Thyroid gland (tissue), 4 donors: ENCODE measurements around the gene NXF1. TPM values are rescaled to one million over a fixed set of nuclear protein-coding genes. Genes with fewer than 3 reads are reported as not detected.
A peak's percentile ranks its signal among the peaks of the same experiment; 100 is the strongest.
"Not testable (repeated sequence)": the region's sequence is repeated elsewhere in the genome, so short reads cannot be mapped to it uniquely, and the experiment has no call there.

Experiments
- DNase-seq, 2 donors: peaks; one replicate each; pipeline ENCODE4 v3.0.0-alpha.2; 2019
- H3K27ac ChIP-seq, 3 donors: fragments of 200-600 bp; sonication (generic); 1 replicate in 2 of 3; 2 replicates in 1 of 3; pipeline ENCODE4 v1.5.1; 2016 to 2019; ENCODE audit warnings: mild to moderate bottlenecking in 1 of 3, moderate library complexity in 1 of 3
- H3K27me3 ChIP-seq: fragments of 200-600 bp; sonication (generic); one replicate; pipeline ENCODE4 v1.5.1; 2019
- H3K36me3 ChIP-seq, 2 donors: fragments of 200-600 bp; sonication (generic); one replicate each; pipeline ENCODE4 v1.5.1; 2016 to 2019
- H3K4me1 ChIP-seq, 2 donors: fragments of 200-600 bp; sonication (generic); one replicate each; pipeline ENCODE4 v1.5.1; 2017 to 2019
- H3K4me3 ChIP-seq, 3 donors: fragments of 200-600 bp; sonication (generic); replicated peaks in 1 of 3; 1 replicate in 2 of 3; 2 replicates in 1 of 3; pipeline ENCODE4 v1.5.1; 2016; ENCODE audit warnings: mild to moderate bottlenecking in 1 of 3
- H3K9me3 ChIP-seq: fragments of 200-600 bp; sonication (generic); one replicate; pipeline ENCODE4 v1.5.1; 2017
- CTCF ChIP-seq, 6 experiments: fragments of 200-600 bp in 3 of 6; fragments of 450-650 bp in 3 of 6; sonication (generic) in 3 of 6; IDR thresholded peaks; one replicate each; pipeline ENCODE4 v1.5.1; 2016 to 2019; ENCODE audit warnings: antibody characterized with exemption in 6 of 6, mild to moderate bottlenecking in 2 of 6, inconsistent platforms in 1 of 6, moderate library complexity in 1 of 6
- POLR2A ChIP-seq, 2 donors: fragments of 450-650 bp; IDR thresholded peaks; one replicate each; pipeline ENCODE4 v1.6.1; 2017; ENCODE audit warnings: antibody characterized with exemption in 2 of 2, mild to moderate bottlenecking in 2 of 2, moderate library complexity in 1 of 2
- WGBS, 2 donors: methylation state at CpG; one replicate each; pipeline ENCODE4 v1.1.5; 2017; 5-methylcytosine and 5-hydroxymethylcytosine counted together
- intact Hi-C: fragments of 100-400 bp; cut with DNase I; formaldehyde crosslinking; loops from one replicate; pipeline ENCODE4 v1.15.1; 2023
- total RNA-seq, 4 donors: library from RNA; depleted of rRNA; stranded (reverse); fragments of >200 nt; gene quantifications; one replicate each; pipeline ENCODE4 v1.2.3, GENCODE V29; 2016

NXF1 gene
- total RNA-seq, 4 donors from 2014 or later = 56.8 to 83.7 (median 80.9) TPM

- DNase-seq = no peak
- H3K4me3 ChIP-seq = no peak overlapping the region
- no peaks in the 10 kb centered on the region for H3K27me3 ChIP-seq
- 81% methylated on average over 10 of the region's 10 CpGs for WGBS, 2 donors
- intact Hi-C loops = no loop called here
- peaks cover 7 to 9% of the 10 kb centered on the region in 2 donors for H3K36me3 ChIP-seq
- no peak for TF ChIP-seq CTCF (IDR thresholded peaks at IDR 0.05)
- no peak for TF ChIP-seq POLR2A (IDR thresholded peaks at IDR 0.05)
- H3K27ac ChIP-seq = no peak overlapping the region
- peaks cover 10 to 21% of the 10 kb centered on the region in 2 donors for H3K4me1 ChIP-seq
- no peaks in the 10 kb centered on the region for H3K9me3 ChIP-seq
Observed at GRCh38 chr11:62755086-62755615, 50.1 kb downstream of the NXF1 start.

GRCh38 chr11:62753736-62754603, 51.3 kb downstream of the NXF1 start, which contains the start of gene ZBTB3:
TSS of gene ZBTB3 (minus strand) at chr11:62754160. CDS start at chr11:62753664, 496 bp downstream.
- peaks cover 7 to 9% of the 10 kb centered on the region in 2 donors for H3K36me3 ChIP-seq
- intact Hi-C loops = no loop called here
- DNase-seq = peak; percentile 99
- WGBS, 2 donors = 1% methylated on average over 38 to 46 of the region's 47 CpGs
- TF ChIP-seq CTCF (IDR thresholded peaks at IDR 0.05) = peak in 1 of 6 experiments; percentile 26
- TF ChIP-seq POLR2A (IDR thresholded peaks at IDR 0.05) = peak; percentile 33 to 89
- peak within 1 kb of the TSS; percentile 9 to 59 (median 19) for H3K4me3 ChIP-seq
- H3K27me3 ChIP-seq = no peaks in the 10 kb centered on the region
- H3K27ac ChIP-seq = peak within 1 kb of the TSS; percentile 62 to 94 (median 75)
- no peaks in the 10 kb centered on the region for H3K9me3 ChIP-seq
- peaks cover 10 to 21% of the 10 kb centered on the region in 2 donors for H3K4me1 ChIP-seq

GRCh38 chr11:62752994-62753735, 52.1 kb downstream of the NXF1 start:
- Histone ChIP-seq H3K4me3 (peak overlapping the region in 1 of 3 donors; percentile 59), H3K27ac (peak overlapping the region in 2 of 3 donors; percentile 75 to 94), H3K4me1 (peaks cover 10 to 21% of the 10 kb centered on the region in 2 donors), H3K27me3 (no peaks in the 10 kb centered on the region), H3K36me3 (peaks cover 7 to 9% of the 10 kb centered on the region in 2 donors), H3K9me3 (no peaks in the 10 kb centered on the region)
- no peak for TF ChIP-seq CTCF (IDR thresholded peaks at IDR 0.05)
- no peak for TF ChIP-seq POLR2A (IDR thresholded peaks at IDR 0.05)
- WGBS, 2 donors = 89 to 91% methylated on average over 7 to 15 of the region's 15 CpGs
- intact Hi-C loops = no loop called here
- peak in 1 of 2 donors; percentile 12 for DNase-seq

- Histone ChIP-seq H3K4me3 (no peak overlapping the region), H3K4me1 (peaks cover 13 to 26% of the 10 kb centered on the region in 2 donors), H3K27ac (no peak overlapping the region), H3K27me3 (no peaks in the 10 kb centered on the region), H3K9me3 (no peaks in the 10 kb centered on the region), H3K36me3 (peaks cover 7 to 9% of the 10 kb centered on the region in 2 donors)
- DNase-seq = no peak
- intact Hi-C loops = no loop called here
- 97 to 98% methylated on average over 13 of the region's 14 CpGs for WGBS, 2 donors
- TF ChIP-seq POLR2A (IDR thresholded peaks at IDR 0.05) = no peak
- no peak for TF ChIP-seq CTCF (IDR thresholded peaks at IDR 0.05)
Observed at GRCh38 chr11:62752177-62752785, 53.0 kb downstream of the NXF1 start.

GRCh38 chr11:62749931-62750330, 55.3 kb downstream of the NXF1 start:
- intact Hi-C loops = not testable (repeated sequence)

More at GRCh38 chr11:62749931-62750330, 55.3 kb downstream of the NXF1 start:
- not testable (repeated sequence) for H3K36me3 ChIP-seq, H3K4me3 ChIP-seq, DNase-seq, H3K27me3 ChIP-seq, H3K9me3 ChIP-seq, H3K27ac ChIP-seq
- 93 to 98% methylated on average over 5 of the region's 5 CpGs for WGBS, 2 donors
- peaks cover 13 to 30% of the 10 kb centered on the region in 2 donors for H3K4me1 ChIP-seq
